ENCODE results near the gene NEU2.
"Not testable (repeated sequence)": the region's sequence is repeated elsewhere in the genome, so short reads cannot be mapped to it uniquely, and the experiment has no call there.

NEU2 gene

GRCh38 chr2:233034091-233034882 is 1.8 kb downstream of the NEU2 start:
- no peak for DNase-seq (ENCODE audit: low read depth in 4 of 4, low spot score in 1 of 4)

- no peak for DNase-seq (ENCODE audit: low read depth in 4 of 4, low spot score in 1 of 4)
Measured at GRCh38 chr2:233035426-233036161, 3.1 kb downstream of the NEU2 start.

GRCh38 chr2:233036162-233036838 is 3.8 kb downstream of the NEU2 start:
- no peak for DNase-seq (ENCODE audit: low read depth in 4 of 4, low spot score in 1 of 4)

GRCh38 chr2:233037078-233037477 is 4.6 kb downstream of the NEU2 start:
- DNase-seq (ENCODE audit: low read depth in 4 of 4, low spot score in 1 of 4), result no peak

- DNase-seq (ENCODE audit: low read depth in 4 of 4, low spot score in 1 of 4), result no peak
Measured at GRCh38 chr2:233039212-233039845, 6.9 kb downstream of the NEU2 start.

GRCh38 chr2:233039846-233040530 is 7.5 kb downstream of the NEU2 start:
- no peak for DNase-seq (ENCODE audit: low read depth in 4 of 4, low spot score in 1 of 4)

GRCh38 chr2:233040571-233040970 is 8.1 kb downstream of the NEU2 start:
- DNase-seq (ENCODE audit: low read depth in 4 of 4, low spot score in 1 of 4), result no peak

GRCh38 chr2:233041722-233042323 is 9.4 kb downstream of the NEU2 start:
- DNase-seq (ENCODE audit: low read depth in 4 of 4, low spot score in 1 of 4), result no peak

GRCh38 chr2:233042549-233042948 is 10.1 kb downstream of the NEU2 start:
- DNase-seq (ENCODE audit: low read depth in 4 of 4, low spot score in 1 of 4), result no peak

GRCh38 chr2:233044974-233045605 is 12.6 kb downstream of the NEU2 start:
- DNase-seq (ENCODE audit: low read depth in 4 of 4, low spot score in 1 of 4), result no peak

- no peak for DNase-seq (ENCODE audit: low read depth in 4 of 4, low spot score in 1 of 4)
Measured at GRCh38 chr2:233047206-233047605, 14.7 kb downstream of the NEU2 start.

- no peak for DNase-seq (ENCODE audit: low read depth in 4 of 4, low spot score in 1 of 4)
Measured at GRCh38 chr2:233047667-233048066, 15.2 kb downstream of the NEU2 start.

GRCh38 chr2:233048569-233049193 is 16.2 kb downstream of the NEU2 start:
- no peak for DNase-seq (ENCODE audit: low read depth in 4 of 4, low spot score in 1 of 4)

GRCh38 chr2:233049194-233049761 is 16.8 kb downstream of the NEU2 start:
- DNase-seq (ENCODE audit: low read depth in 4 of 4, low spot score in 1 of 4), result no peak

GRCh38 chr2:233051241-233052149 is 19.0 kb downstream of the NEU2 start:
- no peak for DNase-seq (ENCODE audit: low read depth in 4 of 4, low spot score in 1 of 4)

- not testable (repeated sequence) for DNase-seq (ENCODE audit: low read depth in 4 of 4, low spot score in 1 of 4)
Measured at GRCh38 chr2:233052517-233052916, 20.0 kb downstream of the NEU2 start.

- peak; percentile 56 to 78 (median 66) for DNase-seq (ENCODE audit: low read depth in 4 of 4, low spot score in 1 of 4)
Measured at GRCh38 chr2:233053928-233054784, 21.7 kb downstream of the NEU2 start.
